Upper lobe of left lung (tissue), 4 donors: ENCODE data around the gene GP2.

ENCODE experiments used
- POLR2AphosphoS5 ChIP-seq, 2 donors: sonication (generic); formaldehyde crosslinking; IDR thresholded peaks; one replicate each; pipeline ENCODE4 v1.5.1; 2017; ENCODE audit warnings: antibody characterized with exemption in 2 of 2
- TF ChIP-seq, protein P1 (sequence below), 6 experiments: fragments of 450-650 bp in 4 of 6; fragments of 200-600 bp in 2 of 6; sonication (generic) in 2 of 6; IDR thresholded peaks; one replicate each; pipeline ENCODE4 v1.5.1; 2016 to 2019; ENCODE audit warnings: antibody characterized with exemption in 6 of 6

DNA sequence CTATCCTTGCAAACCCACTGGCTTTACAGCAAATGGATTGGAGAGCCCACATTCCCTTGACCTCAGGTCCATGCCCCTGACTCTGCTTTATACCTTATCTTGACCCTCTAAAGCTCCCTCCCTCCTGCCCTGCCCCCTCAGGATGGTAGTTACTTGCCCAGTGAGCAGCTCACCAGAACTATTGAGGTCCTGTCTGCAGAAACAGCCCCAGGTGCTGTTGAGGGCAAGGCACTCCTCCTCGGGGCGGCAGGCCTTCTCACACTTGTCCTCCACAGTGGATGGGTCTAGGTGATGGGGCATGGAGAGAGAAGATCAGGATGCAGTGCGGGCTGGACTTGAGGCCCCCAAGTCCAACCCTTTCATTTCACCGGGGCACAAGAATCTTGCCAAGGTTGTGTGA is 4.6 kb downstream of the GP2 start:
- TF ChIP-seq, protein P1, sequence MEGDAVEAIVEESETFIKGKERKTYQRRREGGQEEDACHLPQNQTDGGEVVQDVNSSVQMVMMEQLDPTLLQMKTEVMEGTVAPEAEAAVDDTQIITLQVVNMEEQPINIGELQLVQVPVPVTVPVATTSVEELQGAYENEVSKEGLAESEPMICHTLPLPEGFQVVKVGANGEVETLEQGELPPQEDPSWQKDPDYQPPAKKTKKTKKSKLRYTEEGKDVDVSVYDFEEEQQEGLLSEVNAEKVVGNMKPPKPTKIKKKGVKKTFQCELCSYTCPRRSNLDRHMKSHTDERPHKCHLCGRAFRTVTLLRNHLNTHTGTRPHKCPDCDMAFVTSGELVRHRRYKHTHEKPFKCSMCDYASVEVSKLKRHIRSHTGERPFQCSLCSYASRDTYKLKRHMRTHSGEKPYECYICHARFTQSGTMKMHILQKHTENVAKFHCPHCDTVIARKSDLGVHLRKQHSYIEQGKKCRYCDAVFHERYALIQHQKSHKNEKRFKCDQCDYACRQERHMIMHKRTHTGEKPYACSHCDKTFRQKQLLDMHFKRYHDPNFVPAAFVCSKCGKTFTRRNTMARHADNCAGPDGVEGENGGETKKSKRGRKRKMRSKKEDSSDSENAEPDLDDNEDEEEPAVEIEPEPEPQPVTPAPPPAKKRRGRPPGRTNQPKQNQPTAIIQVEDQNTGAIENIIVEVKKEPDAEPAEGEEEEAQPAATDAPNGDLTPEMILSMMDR (IDR thresholded peaks at IDR 0.05) = no peak
- TF ChIP-seq POLR2AphosphoS5 (IDR thresholded peaks at IDR 0.05) = no peak
